Activated T-cell treated with anti-CD3 and anti-CD28 coated beads for 4 hours (primary cell): ENCODE data around the gene DMBT1.

Experiments
- DNase-seq: peaks from one replicate; pipeline ENCODE4 v3.0.0-alpha.2; 2020

DMBT1 gene

GRCh38 chr10:122560279-122560804 is at the start of gene DMBT1:
DMBT1 (plus strand) TSS chr10:122560754; CDS start chr10:122560771, 17 bp downstream.
- DNase-seq: no peak

DNA sequence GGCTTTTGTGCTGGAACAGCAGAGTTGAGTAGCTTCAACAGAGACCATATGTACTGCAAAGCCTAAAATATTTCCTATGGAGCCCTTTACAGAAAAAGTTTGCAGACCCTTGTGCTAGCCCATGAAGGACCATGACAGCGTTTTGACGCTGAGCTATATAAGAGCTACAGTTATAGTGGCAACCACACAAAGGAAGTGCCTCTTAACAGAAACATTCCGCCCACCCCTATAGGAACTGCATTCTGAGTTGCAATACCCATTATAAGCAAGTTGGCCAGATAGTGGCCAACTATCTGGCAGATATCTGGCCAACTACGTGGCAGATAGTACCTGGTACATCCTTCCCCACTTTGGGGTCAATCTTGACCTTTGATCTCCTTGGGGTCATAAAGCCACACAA is 47.5 kb upstream of the DMBT1 start:
- DNase-seq: no peak

GRCh38 chr10:122514045-122514840 is 46.3 kb upstream of the DMBT1 start:
- no peak for DNase-seq

DNA sequence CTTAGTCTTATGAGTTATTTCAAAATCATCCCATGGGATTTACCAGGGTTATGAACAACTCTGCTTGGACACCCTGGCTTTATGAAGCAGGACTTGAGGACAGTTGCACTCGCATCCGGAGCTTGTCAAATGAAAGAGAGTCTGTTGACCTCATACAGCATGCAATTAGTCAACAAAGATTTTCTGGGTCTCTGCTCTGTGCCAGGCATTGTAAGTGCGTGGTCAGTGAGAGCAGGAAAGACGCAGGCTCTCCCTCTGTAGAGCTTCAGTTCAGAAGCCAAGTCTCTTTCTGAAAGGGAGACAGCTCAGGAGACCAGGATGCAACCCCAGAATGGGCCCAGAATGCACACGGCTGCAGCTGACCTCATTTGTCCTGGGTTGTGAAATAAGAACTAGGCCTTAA is 45.5 kb upstream of the DMBT1 start:
- DNase-seq: no peak

- DNase-seq: peak; percentile 37
These were observed 44.8 kb upstream of the DMBT1 start for GRCh38 chr10:122515588-122516231.

- no peak for DNase-seq
These were observed 43.8 kb upstream of the DMBT1 start for GRCh38 chr10:122516734-122517133.

DNA sequence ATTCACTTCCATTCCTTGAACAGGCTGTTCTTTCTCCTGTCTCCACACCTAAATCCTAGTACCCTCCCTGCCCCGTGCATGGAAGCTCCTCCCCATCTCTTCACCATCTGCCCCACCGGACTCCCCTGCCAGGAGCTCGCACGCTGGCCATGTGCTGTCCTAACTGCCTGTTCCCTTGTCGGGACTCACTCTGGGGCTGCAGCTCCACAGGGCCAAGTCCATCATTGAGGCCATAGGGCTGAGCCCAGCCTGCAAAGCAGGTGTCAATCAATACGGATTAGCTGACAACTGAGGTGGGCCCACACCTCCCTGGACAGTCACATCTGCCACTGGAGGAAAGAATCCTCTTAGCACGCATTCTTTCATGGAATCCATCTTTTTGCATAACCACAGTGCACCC is 41.4 kb upstream of the DMBT1 start:
- DNase-seq: no peak

DNA sequence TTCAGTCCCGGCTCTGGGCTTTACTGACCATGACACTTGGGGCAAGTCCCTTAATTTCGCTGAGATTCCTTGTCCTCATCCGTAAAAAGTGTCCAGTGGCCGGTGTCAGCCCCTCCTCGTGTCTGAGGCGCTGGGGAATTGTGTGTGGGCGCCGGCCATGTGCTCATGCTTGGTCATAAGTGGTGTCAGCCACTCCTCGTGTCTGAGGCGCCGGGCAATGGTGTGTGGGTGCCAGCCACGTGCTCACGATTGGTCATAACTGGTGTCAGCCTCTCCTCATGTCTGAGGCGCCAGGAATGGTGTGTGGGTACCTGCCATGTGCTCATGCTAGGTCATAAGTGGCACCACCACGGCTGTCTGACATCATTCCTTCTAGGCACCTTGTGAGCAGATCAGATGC is 40.7 kb upstream of the DMBT1 start:
- DNase-seq: no peak

GRCh38 chr10:122521011-122521410 is 39.5 kb upstream of the DMBT1 start:
- no peak for DNase-seq

GRCh38 chr10:122524811-122525210 is 35.7 kb upstream of the DMBT1 start:
- no peak for DNase-seq

- DNase-seq: no peak
These were observed 34.8 kb upstream of the DMBT1 start for GRCh38 chr10:122525788-122526187.

DNA sequence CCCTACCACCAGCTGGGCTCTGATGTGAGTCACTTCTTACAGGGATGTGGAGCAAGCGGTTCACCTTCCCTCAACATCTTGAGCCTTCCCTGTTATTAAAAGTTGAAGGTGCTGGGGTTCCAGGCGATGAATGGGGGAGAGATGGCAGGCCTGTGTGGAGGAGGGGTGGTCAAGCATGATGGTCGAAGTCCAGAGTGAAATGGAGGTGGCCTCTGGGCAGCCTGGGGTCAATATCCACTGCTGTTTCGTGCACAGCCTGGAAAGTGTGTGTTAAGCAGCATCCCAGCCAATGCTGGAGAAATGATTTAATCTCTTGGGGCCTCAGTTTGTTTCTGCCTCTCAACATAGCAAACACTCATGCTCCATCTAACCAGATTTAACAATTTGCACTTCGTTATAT is 33.7 kb upstream of the DMBT1 start:
- DNase-seq: no peak

DNA sequence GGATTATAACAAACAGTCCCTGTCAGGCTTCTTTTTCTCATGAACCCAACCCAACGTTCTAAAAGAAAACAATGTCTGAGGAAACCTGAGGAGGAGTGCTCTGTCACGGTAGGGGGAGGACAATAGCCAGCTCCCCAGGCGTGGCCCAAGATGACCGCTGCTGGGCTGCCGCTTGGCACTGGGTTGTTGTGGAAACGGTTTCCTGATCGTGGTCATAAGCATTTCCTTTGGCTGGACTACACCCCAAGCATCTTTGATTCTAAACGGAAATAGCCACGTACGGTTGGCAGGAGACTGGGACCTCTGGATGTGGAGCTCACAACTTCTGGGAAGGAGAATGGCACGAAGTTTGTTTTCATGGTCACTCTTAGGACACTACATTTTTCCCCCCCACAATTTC is 30.4 kb upstream of the DMBT1 start:
- no peak for DNase-seq

DNA sequence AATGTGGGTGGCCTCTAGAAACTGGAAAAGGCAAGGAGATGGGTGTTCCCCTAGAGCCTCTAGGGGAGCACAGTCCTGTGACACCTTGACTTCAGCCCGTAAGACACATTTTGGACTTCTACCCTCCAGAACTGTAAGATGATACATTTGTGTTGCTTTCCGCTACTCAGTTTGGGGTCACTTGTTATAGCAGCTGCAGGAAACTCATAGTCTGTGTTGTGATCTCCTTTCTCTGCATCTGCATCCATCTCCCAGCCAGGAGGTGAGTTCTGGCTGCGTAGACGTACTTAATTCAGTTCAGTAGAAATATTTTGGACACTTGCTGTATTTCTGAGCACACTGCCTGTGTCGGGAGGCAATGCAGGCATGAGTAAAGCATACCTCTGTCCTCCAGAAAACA is 29.3 kb upstream of the DMBT1 start:
- DNase-seq: no peak

DNA sequence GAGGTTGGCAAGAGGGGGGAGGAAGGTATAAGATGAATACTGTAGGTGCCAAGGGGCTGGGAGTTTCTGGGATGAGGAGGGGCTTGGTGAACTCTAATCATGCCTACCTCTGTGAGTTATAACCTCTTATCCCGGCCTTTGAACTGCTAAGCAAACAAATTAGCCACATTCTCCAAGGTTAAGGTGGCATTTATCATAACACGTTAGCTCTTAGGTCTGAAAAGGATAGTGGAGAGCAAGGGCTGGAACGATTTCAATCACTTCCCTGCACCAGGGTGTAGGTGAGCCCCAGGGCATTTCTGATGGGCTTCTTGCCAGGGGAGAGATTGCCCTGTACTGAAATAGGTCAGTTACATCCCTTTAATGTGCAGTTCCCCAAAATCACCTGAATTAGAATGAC is 28.6 kb upstream of the DMBT1 start:
- DNase-seq: no peak

DNA sequence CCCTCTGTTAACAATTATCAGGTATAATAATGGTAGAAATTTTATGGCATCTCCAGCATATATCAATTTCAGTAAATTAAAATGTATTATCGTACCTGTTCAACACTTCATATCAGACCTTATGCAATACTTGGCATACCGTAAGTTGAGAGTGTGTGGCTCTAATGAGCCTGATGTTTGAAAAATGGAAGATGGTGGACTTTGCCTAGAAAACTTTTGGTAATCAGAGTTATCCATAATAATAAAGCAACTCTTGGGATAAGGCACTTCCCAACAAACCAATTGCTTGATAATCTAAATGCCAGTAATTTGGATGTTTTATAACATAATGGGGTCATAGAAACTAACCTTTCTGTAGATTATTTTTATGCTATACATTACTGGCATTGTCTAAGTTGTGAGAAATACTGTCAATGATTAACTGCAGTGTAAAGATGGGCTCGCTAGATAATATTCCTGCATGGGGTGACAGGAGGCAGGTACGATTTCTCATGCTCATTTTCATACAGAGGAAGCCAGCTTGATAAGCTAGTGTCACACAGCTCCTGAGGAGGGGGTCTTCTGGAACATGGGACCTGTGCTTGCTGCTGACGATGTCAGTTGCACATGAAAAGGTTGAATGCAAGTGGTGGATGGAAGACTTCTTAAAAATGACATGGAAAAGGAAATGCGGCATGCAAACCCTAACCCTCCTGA is 27.8 kb upstream of the DMBT1 start:
- DNase-seq: no peak

DNA sequence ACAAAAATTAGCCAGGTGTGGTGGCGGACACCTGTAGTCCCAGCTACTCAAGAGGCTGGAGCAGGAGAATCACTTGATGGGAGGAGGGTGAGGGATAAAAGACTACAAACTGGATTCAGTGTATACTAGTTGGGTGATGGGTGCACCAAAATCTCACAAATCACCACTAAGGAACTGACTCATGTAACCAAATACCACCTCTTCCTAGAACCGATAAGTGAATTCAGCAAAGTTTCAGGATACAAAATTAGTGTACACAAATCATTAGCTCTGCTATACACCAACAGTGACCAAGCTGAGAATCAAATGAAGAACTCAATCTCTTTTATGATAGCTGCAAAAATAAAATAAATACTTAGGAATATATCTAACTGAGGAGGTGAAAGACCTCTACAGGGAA is 23.0 kb upstream of the DMBT1 start:
- DNase-seq: no peak

DNA sequence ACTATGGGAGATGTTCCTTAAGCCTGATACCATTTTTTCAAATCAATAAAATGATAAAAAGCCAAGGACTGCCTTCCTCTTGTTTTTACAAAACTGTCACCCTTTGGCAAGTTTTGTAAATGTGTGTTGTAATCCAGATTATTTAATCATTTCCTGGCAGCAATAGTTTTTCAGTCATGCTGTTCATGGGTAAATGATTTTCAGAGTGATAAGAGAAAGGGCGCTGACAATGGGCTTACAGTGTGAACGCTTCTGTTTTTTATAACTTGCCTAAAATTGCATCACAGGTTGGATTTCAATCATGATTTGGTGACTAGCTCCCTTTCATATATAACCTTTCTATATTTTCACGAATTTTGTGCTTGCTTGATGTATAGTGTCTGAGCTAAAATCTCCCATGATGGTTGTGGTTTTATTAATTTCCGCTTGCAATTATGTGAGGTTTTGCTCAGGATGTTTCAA is 19.0 kb upstream of the DMBT1 start:
- DNase-seq: no peak

GRCh38 chr10:122543676-122544445 is 16.7 kb upstream of the DMBT1 start:
- no peak for DNase-seq

DNA sequence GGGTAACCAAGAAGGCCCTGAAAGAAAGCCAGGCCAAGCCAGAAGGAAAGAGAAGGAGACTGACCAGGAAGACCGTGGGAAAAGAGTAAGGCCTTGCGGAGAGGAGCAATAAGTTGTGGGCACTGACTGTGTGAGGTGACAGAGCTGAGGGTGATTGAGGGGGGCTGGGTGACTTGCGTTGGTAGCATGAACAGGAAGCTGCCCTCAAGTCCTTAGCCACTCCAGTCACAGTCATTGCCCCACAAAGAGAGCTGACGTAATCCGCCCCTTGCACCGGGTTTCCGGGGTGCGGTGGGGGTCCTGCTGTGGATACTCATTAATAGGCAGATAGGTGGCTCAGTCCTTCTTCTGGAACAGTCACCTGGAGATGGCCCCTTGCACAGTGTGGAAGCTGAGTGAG is 16.1 kb upstream of the DMBT1 start:
- no peak for DNase-seq

DNA sequence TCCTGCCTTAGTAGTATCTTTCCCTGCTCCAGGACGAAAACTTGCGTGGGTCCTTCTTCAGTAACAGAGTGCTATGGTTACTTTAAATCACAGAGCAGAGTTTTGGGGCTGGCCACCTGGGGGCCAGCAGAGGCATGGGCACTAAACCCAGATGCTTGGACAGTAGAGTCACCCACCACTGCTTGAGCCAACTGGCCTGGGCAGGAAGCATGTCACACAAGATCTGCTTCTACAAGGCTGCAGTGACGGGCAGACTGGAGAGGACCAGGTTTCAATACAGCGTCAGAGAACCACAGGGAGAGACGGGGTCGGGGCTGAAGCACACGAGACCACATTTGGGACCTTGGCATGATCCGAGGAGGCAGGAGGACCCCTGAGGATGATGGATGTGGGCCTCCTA is 14.3 kb upstream of the DMBT1 start:
- DNase-seq: no peak

GRCh38 chr10:122548407-122549085 is 12.0 kb upstream of the DMBT1 start:
- no peak for DNase-seq
